Vagina (tissue), 2 donors: ENCODE results near the gene ARL5A.

Source experiments
- CTCF ChIP-seq, 3 experiments: fragments of 450-650 bp in 2 of 3; fragments of 200-600 bp in 1 of 3; sonication (generic) in 1 of 3; IDR thresholded peaks; one replicate each; pipeline ENCODE4 v1.5.1; 2017 to 2019; ENCODE audit warnings: antibody characterized with exemption in 3 of 3, mild to moderate bottlenecking in 2 of 3, moderate library complexity in 2 of 3
- POLR2A ChIP-seq, 2 donors: fragments of 450-650 bp; IDR thresholded peaks; one replicate each; pipeline ENCODE4 v1.6.1; 2017; ENCODE audit warnings: antibody characterized with exemption in 2 of 2, mild to moderate bottlenecking in 2 of 2, moderate library complexity in 2 of 2
- POLR2AphosphoS5 ChIP-seq, 2 donors: sonication (generic); formaldehyde crosslinking; IDR thresholded peaks; one replicate each; pipeline ENCODE4 v1.9.0; 2017; ENCODE audit warnings: antibody characterized with exemption in 2 of 2, mild to moderate bottlenecking in 2 of 2, low read depth in 1 of 2; ENCODE audit not compliant: insufficient read depth in 1 of 2

GRCh38 chr2:151828143-151828889, at the start of gene ARL5A:
- TF ChIP-seq POLR2A (IDR thresholded peaks at IDR 0.05) = peak in 1 of 2 donors; percentile 75
- TF ChIP-seq CTCF (IDR thresholded peaks at IDR 0.05) = peak in 1 of 3 experiments; percentile 2
- peak; percentile 81 to 87 for TF ChIP-seq POLR2AphosphoS5 (IDR thresholded peaks at IDR 0.05; ENCODE audit: insufficient read depth in 1 of 2, low read depth in 1 of 2)
